ENCODE measurements around the gene TBL1X.

The TBL1X gene

DNA sequence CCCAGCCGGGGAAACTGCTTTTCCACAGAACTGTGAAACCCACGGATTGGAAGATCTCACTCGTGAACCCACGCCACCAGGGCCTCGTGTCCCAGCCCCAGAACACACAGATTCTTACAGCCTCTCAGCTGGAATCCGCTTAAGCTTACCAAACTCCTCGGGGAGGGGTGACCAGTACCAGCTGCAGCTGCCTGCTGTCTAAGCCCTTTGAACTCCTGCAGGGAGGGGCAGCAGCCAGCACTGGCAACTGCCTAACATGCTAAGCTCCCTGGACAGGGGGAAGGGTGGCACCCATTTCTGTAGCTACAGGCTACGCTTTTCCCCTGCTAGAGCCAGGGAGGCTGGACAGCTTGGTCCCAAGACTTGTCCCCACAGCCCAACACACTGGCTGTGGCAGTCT, 38.4 kb downstream of the TBL1X start:
- TF ChIP-seq, protein P1, sequence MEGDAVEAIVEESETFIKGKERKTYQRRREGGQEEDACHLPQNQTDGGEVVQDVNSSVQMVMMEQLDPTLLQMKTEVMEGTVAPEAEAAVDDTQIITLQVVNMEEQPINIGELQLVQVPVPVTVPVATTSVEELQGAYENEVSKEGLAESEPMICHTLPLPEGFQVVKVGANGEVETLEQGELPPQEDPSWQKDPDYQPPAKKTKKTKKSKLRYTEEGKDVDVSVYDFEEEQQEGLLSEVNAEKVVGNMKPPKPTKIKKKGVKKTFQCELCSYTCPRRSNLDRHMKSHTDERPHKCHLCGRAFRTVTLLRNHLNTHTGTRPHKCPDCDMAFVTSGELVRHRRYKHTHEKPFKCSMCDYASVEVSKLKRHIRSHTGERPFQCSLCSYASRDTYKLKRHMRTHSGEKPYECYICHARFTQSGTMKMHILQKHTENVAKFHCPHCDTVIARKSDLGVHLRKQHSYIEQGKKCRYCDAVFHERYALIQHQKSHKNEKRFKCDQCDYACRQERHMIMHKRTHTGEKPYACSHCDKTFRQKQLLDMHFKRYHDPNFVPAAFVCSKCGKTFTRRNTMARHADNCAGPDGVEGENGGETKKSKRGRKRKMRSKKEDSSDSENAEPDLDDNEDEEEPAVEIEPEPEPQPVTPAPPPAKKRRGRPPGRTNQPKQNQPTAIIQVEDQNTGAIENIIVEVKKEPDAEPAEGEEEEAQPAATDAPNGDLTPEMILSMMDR (IDR thresholded peaks at IDR 0.05), result no peak
- Histone ChIP-seq H3K27me3 (ENCODE audit: control insufficient read depth, insufficient read depth, low read length) (no peaks in the 10 kb centered on the region), H3K79me2 (no peaks in the 10 kb centered on the region), H3K9me3 (ENCODE audit: control insufficient read depth, low read length) (no peaks in the 10 kb centered on the region), H2AFZ (no peak overlapping the region), H3K9ac (no peak overlapping the region), H3K36me3 (ENCODE audit: control insufficient read depth, insufficient read depth, low read length) (no peaks in the 10 kb centered on the region), H3K4me3 (ENCODE audit: low read depth, low read length) (no peak overlapping the region), H3K4me1 (no peaks in the 10 kb centered on the region), H3K4me2 (ENCODE audit: low read length) (no peak overlapping the region), H3K27ac (no peak overlapping the region)

DNA sequence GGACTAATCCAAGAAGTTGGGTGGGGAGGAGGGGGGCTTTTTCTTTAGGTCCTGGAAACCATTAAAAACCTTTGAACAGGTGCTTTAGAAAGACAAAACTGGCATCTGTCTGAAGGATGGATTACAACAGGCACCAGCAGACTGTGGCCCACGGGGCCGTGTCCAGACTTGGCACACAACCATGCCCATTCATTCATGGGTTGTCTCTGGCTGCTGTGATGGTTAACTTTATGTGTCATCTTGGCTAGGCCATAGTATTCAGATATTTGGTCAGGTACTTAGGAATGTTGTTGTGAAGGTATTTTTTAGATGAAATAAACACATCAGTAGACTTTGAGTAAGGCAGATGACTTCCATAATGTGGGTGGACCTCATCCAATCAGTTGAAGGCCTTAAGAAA, 45.5 kb downstream of the TBL1X start:
- Histone ChIP-seq H2AFZ (no peak overlapping the region), H3K27ac (no peak overlapping the region), H3K79me2 (no peaks in the 10 kb centered on the region), H3K9me3 (ENCODE audit: control insufficient read depth, low read length) (no peaks in the 10 kb centered on the region), H3K4me3 (ENCODE audit: low read depth, low read length) (no peak overlapping the region), H3K36me3 (ENCODE audit: control insufficient read depth, insufficient read depth, low read length) (no peaks in the 10 kb centered on the region), H3K27me3 (ENCODE audit: control insufficient read depth, insufficient read depth, low read length) (no peaks in the 10 kb centered on the region), H3K4me2 (ENCODE audit: low read length) (no peak overlapping the region), H3K4me1 (no peaks in the 10 kb centered on the region), H3K9ac (no peak overlapping the region)
- TF ChIP-seq, protein P1 (IDR thresholded peaks at IDR 0.05), result no peak

DNA sequence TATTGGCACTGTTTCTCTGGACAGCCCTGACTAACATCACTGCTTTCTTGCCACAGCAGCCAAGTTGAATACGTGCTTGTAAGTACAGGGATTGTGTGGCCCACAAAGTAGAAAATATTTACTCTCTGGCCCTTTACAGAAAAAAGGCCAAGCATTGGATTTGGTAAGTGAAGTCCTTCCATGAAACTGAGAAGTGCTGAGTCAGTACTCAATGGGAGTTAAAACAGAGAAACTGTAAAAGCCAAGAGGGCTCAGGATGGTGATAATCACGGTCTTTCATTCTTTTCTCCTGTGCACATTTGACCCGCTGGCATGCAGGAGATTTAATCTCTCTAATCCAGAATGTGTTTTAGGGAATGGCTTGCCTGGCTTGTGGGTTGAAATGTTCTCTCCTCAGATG, 46.1 kb downstream of the TBL1X start:
- H3K4me1 ChIP-seq, result no peaks in the 10 kb centered on the region
- no peak overlapping the region for H3K9ac ChIP-seq
- H3K36me3 ChIP-seq (ENCODE audit: control insufficient read depth, insufficient read depth, low read length), result no peaks in the 10 kb centered on the region
- H2AFZ ChIP-seq, result no peak overlapping the region
- no peaks in the 10 kb centered on the region for H3K27me3 ChIP-seq (ENCODE audit: control insufficient read depth, insufficient read depth, low read length)
- H3K9me3 ChIP-seq (ENCODE audit: control insufficient read depth, low read length), result no peaks in the 10 kb centered on the region
- H3K4me2 ChIP-seq (ENCODE audit: low read length), result no peak overlapping the region
- H3K27ac ChIP-seq, result no peak overlapping the region
- no peak overlapping the region for H3K4me3 ChIP-seq (ENCODE audit: low read depth, low read length)
- TF ChIP-seq, protein P1 (IDR thresholded peaks at IDR 0.05), result no peak
- no peaks in the 10 kb centered on the region for H3K79me2 ChIP-seq

DNA sequence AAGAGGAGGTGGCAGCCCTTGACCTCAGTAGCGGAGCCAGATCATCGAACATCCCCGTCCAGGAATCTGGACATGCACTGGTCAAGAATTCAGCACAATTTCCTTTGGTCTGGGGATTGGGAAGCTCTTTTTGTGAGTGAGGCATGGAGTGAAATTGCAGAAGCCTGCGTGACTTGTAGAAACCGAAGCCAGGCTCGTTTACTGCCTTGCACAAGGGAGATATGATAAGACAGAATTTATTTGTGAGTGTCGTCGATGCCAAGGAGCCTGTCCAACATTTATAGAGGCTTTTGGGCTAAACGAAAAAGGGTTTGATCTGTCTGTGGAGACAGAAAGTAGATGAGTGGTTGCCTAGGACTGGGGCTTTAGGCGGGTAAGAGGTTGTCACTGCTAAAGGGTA, 50.6 kb downstream of the TBL1X start:
- no peak overlapping the region for H3K27ac ChIP-seq
- H3K4me2 ChIP-seq (ENCODE audit: low read length), result no peak overlapping the region
- no peak overlapping the region for H2AFZ ChIP-seq
- TF ChIP-seq, protein P1 (IDR thresholded peaks at IDR 0.05), result no peak
- no peak overlapping the region for H3K9ac ChIP-seq
- H3K79me2 ChIP-seq, result peaks cover 5% of the 10 kb centered on the region
- no peaks in the 10 kb centered on the region for H3K4me1 ChIP-seq
- no peak overlapping the region for H3K4me3 ChIP-seq (ENCODE audit: low read depth, low read length)
- no peaks in the 10 kb centered on the region for H3K27me3 ChIP-seq (ENCODE audit: control insufficient read depth, insufficient read depth, low read length)
- H3K9me3 ChIP-seq (ENCODE audit: control insufficient read depth, low read length), result no peaks in the 10 kb centered on the region
- no peaks in the 10 kb centered on the region for H3K36me3 ChIP-seq (ENCODE audit: control insufficient read depth, insufficient read depth, low read length)

DNA sequence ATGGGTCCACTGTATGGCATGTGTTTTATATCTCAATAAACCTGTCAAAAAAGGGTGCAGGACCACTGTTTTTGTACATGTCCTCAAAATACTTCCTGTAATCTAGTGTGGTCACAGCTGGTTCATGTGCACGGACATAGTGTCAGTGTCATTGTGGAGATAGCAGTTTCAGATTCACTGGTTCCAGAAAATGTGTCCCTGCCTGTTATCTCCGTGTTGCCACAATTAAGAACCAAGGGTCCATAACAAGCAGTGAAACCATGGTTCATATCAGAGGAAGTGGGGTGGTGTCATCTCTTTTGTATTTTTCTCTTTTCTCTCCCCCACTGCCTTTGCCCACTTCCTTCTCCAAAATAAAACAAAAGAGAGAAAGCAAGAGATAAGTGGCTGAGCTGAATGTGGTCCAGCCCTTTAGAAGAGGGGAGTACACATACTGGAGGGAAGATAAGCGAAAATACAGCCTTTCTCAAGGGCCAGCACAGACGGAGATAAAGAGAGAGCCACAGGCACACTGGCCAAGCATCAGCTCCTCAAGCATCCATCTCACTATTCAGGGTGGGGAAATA, 51.2 kb downstream of the TBL1X start:
- Histone ChIP-seq H3K27ac (no peak overlapping the region), H3K36me3 (ENCODE audit: control insufficient read depth, insufficient read depth, low read length) (no peaks in the 10 kb centered on the region), H3K79me2 (peaks cover 5% of the 10 kb centered on the region), H3K4me2 (ENCODE audit: low read length) (no peak overlapping the region), H3K9me3 (ENCODE audit: control insufficient read depth, low read length) (no peaks in the 10 kb centered on the region), H3K4me3 (ENCODE audit: low read depth, low read length) (no peak overlapping the region), H3K27me3 (ENCODE audit: control insufficient read depth, insufficient read depth, low read length) (no peaks in the 10 kb centered on the region), H3K4me1 (no peaks in the 10 kb centered on the region), H3K9ac (no peak overlapping the region), H2AFZ (no peak overlapping the region)
- TF ChIP-seq, protein P1 (IDR thresholded peaks at IDR 0.05), result no peak
